GM19099 (cell line): ENCODE measurements around the gene TMEM233.

Experiments used
- POLR2A ChIP-seq: IDR thresholded peaks from 3 replicates; pipeline ENCODE4 v1.6.1; 2011; ENCODE audit warnings: low read depth; ENCODE audit not compliant: insufficient read length; ENCODE audit errors: extremely low read depth

The TMEM233 gene

GRCh38 chr12:119681728-119682638 lies 88.4 kb downstream of the TMEM233 start:
- no peak for TF ChIP-seq POLR2A

- TF ChIP-seq POLR2A = no peak
Measured at GRCh38 chr12:119682639-119683252, 89.2 kb downstream of the TMEM233 start.

- no peak for TF ChIP-seq POLR2A
Measured at GRCh38 chr12:119683413-119683812, 89.8 kb downstream of the TMEM233 start.

- no peak for TF ChIP-seq POLR2A
Measured at GRCh38 chr12:119683816-119684215, 90.2 kb downstream of the TMEM233 start.

GRCh38 chr12:119684711-119685369 lies 91.3 kb downstream of the TMEM233 start:
- TF ChIP-seq POLR2A = no peak

- TF ChIP-seq POLR2A = no peak
Measured at GRCh38 chr12:119685375-119685774, 91.8 kb downstream of the TMEM233 start.

- TF ChIP-seq POLR2A = no peak
Measured at GRCh38 chr12:119686355-119686754, 92.8 kb downstream of the TMEM233 start.

GRCh38 chr12:119686776-119687175 lies 93.2 kb downstream of the TMEM233 start:
- no peak for TF ChIP-seq POLR2A

- no peak for TF ChIP-seq POLR2A
Measured at GRCh38 chr12:119687406-119687805, 93.8 kb downstream of the TMEM233 start.

GRCh38 chr12:119687879-119688278 lies 94.3 kb downstream of the TMEM233 start:
- no peak for TF ChIP-seq POLR2A

GRCh38 chr12:119689935-119690500 lies 96.4 kb downstream of the TMEM233 start:
- TF ChIP-seq POLR2A = no peak

GRCh38 chr12:119691202-119691810 lies 97.7 kb downstream of the TMEM233 start:
- no peak for TF ChIP-seq POLR2A

GRCh38 chr12:119692410-119692809 lies 98.8 kb downstream of the TMEM233 start:
- no peak for TF ChIP-seq POLR2A
